Measurements from ENCODE around the gene AOC1.
"Not testable (repeated sequence)": the region's sequence is repeated elsewhere in the genome, so short reads cannot be mapped to it uniquely, and the experiment has no call there.

- not testable (repeated sequence) for TF ChIP-seq CTCF (conservative IDR thresholded peaks at IDR 0.05; ENCODE audit: low read length); EZH2phosphoT487 (IDR thresholded peaks at IDR 0.05; ENCODE audit: borderline replicate concordance)
These were observed 44.5 kb upstream of the AOC1 start for GRCh38 chr7:150807616-150808438.
